NCI-H2029 treated with DMSO at 0.1 percent for 48 hours (cell line): ENCODE measurements around the gene SYNGR3.

Source experiments
- DNase-seq: peaks from one replicate; lab custom pipeline; 2025; lab: John Stamatoyannopoulos, UW

The SYNGR3 gene

GRCh38 chr16:1976951-1977874 is 12.6 kb upstream of the SYNGR3 start:
- no peak for DNase-seq

DNA sequence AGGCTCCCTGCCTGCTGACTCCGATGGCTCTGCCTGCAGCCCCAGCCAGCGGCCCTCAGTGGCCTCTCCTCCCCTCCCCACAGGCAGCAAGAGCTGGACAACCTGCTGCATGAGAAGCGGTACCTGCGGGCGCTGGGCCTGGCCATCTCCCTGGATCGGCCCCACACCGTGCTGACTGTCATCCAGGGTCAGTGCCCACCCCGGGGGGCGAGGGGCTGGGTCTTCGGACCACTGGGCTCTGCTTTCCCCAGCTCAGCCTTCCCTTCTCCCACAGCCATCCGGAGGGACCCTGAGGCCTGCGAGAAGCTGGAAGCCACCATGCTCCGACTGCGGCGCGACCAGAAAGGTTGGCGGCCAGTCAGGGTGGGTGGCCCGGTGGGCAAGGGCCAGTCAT is 11.9 kb upstream of the SYNGR3 start:
- no peak for DNase-seq

DNA sequence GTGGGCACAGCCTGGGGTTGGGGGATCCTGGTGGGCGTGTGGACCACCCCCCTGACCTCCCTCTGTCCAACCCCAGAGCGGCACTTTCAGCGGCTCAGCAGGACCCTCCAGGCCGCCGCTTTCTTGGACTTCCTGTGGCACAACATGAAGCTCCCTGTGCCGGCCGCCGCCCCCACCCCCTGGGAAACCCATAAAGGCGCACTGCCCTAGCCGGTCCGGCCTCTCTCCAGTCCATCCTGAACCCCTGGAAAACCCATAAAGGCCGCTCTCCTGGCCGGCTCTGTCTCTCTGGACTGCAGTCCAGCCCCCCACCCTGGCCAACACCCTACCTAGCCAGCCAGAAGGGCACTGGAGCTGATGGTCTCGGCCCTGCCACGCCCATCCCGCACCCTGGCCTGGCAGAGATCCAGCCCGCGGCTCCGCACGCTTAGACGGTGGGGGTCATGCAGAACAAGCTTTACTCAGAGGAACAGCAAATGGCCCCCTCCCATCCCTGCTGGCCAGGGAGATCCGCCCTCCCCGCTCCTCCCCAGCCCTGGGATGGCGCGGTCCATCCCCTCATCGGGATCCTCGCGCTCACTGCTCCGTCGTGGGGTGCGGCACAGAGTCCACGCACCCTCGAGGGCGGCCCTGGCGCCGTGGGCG is 11.2 kb upstream of the SYNGR3 start:
- no peak for DNase-seq

DNA sequence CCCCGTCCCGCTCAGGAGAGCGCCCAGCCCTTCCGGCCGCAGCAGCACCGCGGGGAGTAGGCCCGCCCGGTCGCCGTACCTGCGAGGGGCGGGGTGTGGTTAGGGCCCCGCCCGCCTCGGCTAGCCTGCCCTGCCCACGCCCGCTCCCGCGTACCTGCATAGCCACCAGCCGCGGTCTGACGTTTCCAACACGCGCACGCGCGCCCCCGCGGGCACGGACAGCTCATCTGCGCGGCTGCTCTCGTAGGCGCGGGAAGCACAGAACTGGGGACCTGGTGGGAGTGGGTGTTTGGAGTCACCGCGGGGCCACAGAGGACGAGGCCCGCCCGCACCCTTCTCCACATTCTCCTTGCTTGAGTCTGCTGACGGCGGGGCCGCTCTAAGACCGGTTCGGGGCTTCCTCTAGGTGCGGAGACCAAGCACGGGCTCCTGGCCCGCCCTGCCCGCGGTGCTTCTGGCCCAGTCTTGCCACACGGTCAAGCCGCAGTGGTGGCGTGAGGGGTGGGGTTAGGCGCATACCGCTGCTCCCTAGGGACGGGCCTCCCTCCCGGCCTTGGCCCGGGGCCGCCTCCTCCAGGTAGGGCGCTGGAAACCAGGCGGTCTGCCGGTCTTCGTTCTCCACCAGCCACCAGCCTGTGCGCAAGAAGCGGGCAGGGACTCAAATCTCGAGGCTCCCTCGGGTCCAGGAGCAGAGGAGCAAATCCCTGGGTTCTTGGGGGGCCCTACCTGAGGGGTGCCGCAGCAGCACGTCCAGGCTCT is 10.3 kb upstream of the SYNGR3 start:
- no peak for DNase-seq

DNA sequence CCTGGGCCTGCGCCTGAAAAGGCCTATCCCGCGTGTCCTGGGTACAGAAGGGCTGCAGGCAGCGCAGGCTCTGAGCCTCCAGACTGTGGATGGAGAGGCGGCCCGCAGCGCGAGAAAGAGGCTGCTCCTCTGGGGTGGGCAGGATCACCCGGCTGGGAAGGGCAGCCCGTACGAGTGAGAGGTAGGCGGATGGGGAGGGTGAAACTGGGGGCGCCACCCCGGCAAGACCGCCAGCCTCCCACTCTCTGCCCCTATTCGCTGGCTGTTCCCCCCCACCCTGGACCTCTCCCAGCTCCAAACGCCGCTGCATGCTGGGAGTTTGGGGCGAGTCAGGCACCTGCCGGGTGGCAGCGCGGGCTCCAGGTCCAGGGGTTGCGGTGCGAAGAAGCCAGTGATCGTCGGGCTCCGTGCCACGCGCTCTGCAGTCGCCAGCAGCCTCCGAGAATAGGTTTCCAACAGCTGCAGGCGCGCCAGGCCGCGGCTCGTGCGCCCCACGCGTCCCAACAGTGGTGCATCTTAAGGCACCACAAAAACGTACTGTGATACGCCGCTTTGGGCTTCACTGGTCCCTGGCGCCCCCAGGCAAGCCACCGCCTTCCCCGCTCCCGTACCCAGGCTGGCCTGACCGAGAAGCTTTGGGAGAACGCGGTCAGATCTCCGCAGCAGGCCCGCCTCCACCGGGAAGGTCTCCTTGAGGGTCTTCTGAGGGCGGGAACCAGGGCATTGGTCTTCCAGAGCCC is 9.6 kb upstream of the SYNGR3 start:
- no peak for DNase-seq

- no peak for DNase-seq
These were observed 9.0 kb upstream of the SYNGR3 start for GRCh38 chr16:1980770-1981087.

- no peak for DNase-seq
These were observed 8.4 kb upstream of the SYNGR3 start, which contains the start of gene NOXO1 for GRCh38 chr16:1981398-1981836. TSS of gene NOXO1 (minus strand) at chr16:1981469. CDS start at chr16:1981179, 290 bp downstream.

GRCh38 chr16:1982013-1982433 is 7.7 kb upstream of the SYNGR3 start:
- no peak for DNase-seq

DNA sequence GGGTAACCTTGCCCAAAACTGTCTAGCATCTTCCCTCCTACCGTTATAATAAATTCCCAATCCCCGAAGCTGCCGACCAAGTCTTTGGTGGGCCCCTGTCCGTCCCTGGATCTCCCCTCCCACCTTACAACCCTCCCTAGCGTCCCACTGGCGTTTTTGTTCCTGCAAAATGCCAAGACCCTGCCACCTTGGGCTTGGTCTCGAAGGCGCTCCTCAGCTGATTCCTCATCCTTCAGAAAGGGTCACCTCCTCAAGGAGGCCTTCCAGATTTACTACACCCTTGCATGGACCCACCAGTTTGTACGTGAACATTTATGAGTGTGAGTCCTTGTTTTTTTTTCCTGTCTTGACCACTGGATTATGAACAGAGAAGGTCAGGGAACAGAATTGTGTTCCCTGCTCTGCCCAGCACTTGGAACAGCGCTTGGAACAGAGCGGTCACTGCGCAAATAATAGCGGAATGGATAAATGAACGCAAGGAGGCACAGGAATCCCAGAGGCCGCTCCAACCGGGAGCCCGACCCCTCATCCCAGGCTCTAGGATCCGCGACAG is 6.7 kb upstream of the SYNGR3 start:
- DNase-seq = no peak

DNA sequence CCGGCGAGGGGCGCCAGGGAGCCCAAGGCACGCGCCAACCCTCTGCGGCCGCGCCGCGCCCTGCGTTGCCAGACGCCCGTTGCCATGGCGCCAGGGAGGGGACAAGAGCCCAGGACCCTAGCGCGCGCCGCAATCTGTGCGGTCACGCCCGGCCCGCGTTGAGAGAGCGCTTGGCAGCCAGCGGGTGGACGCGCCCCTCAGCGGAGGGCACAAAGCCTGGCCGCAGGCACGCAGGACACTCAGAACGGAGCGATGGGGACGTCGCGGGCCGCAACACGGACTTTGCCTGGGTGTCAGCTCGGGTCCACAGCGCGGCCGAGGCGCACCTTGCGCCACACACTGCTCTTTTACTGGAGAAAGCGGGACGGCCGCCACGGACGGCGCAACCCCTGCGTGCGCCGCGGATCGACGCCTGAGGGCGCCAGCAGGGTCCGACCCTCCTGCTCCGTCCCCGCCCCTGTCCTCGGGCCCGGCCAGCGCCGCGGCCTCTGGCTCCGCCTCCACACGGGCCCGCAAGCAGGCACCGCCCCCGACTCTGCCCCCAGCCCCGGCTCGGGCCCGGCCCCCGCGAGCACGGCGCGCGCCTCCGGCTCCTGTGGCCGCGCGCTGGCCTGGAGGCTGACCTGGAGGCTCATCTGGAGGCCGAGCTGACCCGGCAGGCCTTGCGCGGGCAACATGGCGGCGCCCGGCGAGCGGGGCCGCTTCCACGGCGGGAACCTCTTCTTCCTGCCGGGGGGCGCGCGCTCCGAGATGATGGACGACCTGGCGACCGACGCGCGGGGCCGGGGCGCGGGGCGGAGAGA is 6.0 kb upstream of the SYNGR3 start, which contains the start of gene GFER:
GFER (plus strand) TSS at position 650 of the 803 bp plus-strand sequence; CDS start at position 676, 26 bp downstream.
- peak; percentile 42 for DNase-seq

DNA sequence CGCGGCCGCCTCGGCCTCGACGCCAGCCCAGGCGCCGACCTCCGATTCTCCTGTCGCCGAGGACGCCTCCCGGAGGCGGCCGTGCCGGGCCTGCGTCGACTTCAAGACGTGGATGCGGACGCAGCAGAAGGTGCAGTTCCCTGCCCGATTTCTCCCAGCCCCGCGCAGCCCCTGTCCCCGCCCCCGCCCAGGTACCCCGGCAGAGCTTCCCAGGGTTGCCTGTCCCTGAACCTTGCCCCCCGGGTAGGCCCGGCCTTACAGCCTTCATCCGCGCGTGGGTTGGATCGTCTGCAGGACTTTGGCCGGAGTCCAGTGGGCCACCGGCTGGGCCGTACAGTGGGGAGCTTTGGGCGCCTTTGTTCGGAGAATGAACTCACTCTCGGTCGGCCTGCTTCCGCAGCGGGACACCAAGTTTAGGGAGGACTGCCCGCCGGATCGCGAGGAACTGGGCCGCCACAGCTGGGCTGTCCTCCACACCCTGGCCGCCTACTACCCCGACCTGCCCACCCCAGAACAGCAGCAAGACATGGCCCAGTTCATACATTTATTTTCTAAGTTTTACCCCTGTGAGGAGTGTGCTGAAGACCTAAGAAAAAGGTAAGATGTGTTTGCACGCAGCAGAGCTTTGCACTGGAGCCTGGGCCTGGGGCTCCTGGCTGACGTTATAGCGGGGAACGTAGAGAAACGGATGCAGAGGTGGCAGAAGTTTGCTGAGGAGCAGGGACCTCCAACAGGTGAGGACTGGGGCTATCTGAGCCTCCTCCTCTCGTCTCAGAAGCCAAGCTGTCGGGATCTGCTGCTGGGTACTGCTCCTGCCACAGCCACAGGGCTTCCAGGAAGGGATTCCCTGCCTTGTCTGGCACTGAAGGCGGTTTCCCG is 5.2 kb upstream of the SYNGR3 start:
- DNase-seq = no peak

GRCh38 chr16:1985466-1986150 is 4.2 kb upstream of the SYNGR3 start:
- DNase-seq = no peak

DNA sequence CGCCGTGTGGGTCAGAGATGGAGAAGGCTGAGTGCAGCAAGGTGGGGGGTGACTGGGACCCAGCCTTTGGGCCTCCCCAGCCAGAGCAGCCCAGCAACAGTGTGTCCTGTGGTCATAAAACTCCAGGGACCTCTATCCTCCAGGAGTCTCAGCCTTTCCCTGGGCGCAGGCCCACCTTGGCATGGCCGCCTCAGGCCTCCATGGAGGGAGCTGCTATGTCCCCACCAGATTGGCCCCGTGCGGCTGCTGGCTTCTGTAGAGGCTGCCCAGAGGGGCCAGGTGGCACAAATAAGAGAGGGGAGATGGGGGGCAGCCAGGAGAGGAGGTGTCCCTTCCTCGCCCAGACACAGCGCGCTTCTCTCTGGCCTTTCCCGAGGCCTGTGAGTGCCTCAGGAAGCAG is 2.6 kb upstream of the SYNGR3 start:
- DNase-seq = no peak

DNA sequence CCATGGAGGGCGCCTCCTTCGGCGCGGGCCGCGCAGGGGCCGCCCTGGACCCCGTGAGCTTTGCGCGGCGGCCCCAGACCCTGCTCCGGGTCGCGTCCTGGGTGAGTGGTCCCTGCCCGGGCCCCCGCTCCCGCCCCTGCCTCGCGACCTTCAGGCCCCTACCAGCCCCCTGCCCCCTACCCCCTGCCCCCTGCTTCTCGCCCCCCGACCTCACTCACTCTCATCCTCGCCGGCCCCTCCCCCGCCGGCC is 256 bp downstream of the SYNGR3 start:
- DNase-seq = no peak

- DNase-seq = no peak
These were observed 773 bp downstream of the SYNGR3 start for GRCh38 chr16:1990351-1991134.

- no peak for DNase-seq
These were observed 1.4 kb downstream of the SYNGR3 start for GRCh38 chr16:1991135-1991551.

DNA sequence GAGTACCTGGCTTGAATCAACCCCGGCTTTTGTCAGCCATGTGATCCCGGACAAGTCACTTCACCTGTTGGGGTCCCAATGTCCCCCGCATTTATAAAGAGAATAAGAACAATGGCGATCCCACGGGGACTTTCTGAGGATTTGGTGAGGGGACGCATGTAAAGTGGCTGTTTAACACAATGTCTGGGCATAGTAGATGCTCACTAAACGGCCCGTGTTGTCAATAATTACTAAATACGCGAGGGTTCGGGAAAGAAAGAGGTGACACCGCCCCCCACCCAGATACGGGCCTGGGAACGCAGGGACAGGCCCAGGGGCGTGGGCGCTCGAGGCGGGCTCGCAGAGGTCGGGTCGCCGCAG is 1.8 kb downstream of the SYNGR3 start:
- DNase-seq = no peak

- DNase-seq = no peak
These were observed 2.4 kb downstream of the SYNGR3 start for GRCh38 chr16:1991948-1992703.
